Measurements from ENCODE around the gene MAP2K3.

Gene MAP2K3

DNA sequence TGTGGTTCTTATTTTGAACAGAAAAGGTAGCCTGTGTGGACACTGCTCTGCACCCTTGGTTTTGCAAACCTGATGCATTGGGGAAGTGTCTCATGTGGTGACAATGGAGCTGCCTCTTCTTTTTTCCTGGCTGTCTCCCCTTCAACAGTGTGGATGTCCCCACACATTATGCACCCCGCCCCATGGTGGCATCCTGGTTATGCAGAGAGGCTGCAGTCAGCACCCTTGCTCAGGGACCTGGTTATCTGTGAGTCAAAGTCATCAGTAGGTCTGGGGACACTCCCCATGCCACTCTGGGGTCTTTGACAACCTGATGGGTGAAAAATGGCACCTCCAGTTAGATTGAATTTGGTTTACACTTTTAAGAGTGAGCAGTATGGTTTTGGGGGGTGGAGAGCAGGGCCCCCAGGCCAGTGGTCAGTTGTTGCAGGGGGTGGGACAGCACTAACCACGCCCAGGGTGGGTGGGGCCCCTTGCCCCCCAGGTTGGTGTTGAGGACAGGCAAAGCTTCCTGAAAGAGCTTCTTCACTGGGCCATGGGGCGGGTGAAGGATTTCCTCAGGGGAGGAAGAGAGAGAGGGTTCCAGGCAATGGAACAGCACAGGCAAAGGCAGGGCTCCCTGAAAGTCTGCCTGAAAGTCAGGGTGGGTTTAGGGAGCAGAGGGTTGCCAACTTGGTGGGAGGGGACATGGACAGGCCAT, 67.0 kb downstream of the MAP2K3 start:
- no peak for DNase-seq (ENCODE audit: low read depth)

DNA sequence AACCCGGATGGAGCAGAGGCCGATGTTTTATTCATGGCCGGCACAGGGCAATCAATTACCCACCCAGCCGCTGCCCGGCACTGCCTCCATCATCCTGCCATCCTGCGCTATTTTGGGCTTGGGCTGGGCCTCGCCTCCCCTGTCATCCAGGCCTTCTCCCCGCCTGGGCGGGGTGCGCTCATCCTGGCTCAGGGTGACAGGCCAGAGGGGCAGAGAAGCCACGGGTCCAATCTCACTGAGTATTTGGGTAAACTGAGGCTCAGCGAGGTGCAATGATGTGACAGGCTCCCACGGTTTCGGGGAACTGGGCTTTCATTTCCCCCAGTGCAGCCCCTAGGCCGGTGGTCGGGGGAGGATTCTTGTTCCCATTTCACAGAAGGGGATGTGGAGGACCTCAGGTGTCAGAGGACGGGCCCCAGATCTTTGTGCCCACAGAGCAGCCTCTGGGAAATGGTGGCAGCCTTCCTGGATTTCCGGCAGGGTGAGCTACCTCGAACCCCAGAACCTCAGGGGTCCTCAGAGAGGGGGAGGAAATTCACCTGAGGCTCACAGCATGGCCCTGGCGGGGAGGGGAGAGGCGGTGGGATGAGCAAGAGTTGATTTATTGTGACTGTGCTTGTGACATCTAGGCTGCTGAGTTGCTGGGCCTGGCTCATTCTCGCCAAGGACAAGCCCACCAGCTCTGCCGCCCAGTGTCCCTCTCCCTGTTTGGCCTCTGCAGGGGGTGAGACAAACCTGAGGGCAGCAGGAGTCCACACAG, 67.9 kb downstream of the MAP2K3 start:
- DNase-seq (ENCODE audit: low read depth) = no peak

DNA sequence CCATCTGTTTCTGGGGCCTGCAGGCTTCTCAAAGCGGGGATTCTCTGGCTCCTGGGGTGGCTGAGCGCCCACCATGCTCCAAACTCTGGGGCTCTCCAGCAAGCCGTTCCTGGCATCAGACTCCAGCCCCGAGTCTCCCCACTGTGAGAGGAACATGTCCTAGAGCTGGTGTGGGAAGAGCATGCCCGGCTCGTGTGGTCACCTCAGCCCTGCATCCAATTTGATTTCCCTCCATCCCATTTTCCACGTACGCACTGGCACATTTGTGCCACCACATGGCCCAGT, 68.4 kb downstream of the MAP2K3 start:
- DNase-seq (ENCODE audit: low read depth) = no peak

DNA sequence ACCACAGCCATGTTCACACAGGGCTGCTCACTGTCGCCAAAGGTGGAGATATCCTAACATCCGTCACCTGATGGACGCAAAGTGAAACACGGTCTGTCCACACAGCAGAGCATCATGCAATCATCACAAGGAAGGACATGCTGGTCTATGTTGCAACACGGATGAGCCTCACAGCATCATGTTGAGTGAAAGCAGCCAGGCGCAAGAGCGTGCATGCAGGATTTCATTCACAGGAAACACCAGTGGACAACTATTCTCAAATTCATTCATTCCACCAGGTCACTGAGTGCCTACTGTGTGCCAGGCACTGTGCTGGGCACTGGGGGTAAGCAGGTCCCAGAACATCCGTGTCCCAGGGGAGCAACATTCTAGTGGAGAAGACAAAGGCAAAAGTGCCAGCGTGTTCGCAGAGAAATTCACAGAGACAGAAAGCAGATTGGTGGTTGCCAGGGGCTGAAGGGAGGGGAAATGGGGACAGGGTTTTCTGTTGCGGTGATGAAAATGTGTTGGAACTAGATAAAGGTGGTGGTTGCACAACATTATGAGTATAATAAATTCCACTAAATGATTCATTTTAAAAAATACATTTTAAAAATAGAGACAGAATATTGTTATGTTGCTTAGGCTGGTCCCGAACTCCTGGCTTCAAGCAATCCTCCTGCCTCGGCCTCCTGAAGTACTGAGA, 69.0 kb downstream of the MAP2K3 start:
- no peak for DNase-seq (ENCODE audit: low read depth)

DNA sequence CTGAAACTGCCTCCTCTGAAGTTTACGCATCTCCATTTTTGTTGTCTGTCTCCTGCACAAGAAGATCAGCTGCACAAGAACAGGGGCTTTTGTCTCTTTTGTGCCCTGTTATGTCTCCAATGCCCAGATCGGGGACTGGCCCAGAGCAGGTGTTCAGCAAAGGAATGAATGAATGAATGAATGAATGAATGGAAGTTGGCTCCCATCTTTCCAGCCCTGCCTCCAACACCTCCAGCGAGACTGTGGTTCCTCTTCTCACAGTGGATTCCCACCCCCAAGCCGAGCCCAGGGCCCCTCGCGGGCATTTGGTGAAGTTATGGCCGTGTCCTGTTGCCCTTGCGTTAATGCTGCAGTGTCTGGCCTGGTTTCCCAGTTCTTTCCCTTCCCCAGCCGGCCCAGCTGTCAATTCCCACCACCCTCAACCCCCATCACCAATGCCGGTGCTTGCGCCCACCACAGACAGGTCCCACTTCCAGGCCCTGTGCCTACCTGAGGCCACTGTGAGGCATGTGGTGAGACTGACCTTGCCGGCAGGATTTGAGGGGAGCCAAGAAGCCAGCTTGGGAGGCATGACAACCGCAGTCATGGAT, 70.4 kb downstream of the MAP2K3 start:
- no peak for DNase-seq (ENCODE audit: low read depth)

DNA sequence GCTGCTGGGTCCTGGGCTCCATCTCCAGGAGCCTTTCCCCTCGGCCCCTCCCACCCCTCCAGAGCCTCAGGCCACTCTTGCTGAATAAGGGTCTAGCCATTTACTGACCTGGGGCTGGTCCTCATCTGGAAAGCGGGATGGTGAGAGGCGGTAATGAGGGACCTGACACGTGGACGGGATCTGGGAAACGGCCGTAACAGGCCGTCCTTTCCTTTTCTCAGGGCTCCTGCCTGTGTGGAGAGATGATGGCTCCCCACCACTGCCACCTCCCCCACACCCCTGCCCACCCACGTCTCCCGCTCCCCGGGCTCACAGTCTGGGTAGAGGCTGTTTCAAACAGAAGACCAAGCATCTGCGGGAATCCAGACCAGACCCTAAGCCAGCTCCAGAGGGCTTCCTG, 71.1 kb downstream of the MAP2K3 start:
- no peak for DNase-seq (ENCODE audit: low read depth)

DNA sequence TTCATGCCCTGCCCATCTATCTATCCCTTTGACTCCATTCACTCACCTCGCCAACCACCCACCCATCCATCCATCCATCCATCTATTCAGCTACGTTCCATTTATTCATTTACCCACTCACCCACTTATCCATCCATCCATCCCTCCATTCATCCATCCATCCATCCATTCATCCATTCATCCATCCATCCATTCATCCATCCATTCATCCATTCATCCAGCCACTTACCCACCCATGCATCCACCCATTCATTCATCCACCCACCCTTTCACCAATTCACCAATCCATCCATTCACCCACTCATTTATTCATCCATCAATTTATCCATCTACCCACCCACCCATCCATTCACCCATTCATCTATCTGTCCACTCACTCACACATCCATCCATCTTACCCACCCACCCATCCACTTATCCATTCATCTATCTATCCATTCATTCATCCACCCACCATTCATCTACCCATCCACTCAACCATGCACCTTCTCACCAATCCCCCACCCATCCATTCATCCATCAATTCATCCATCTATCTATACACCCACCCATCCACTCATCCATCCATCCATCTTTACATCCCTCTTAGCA, 72.1 kb downstream of the MAP2K3 start:
- no peak for DNase-seq (ENCODE audit: low read depth)

DNA sequence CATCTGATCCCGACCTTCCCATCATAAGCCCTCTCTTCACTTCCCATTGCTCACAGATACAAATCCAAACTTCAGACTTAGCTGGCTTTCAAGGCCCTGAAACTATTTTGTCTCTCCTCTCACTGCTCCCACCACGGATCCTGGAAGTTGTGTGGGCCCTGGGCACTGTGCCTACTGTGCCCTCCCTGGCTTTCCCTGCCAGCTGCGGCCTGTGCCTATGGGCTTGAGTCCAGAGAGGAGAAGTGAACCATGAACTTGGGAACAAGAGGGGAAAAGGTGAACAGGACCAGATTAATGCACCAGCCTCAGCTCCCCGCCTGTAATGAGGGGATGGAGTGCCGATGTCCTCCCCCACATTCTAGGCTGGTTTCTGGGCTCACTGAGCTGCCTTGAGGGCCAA, 72.8 kb downstream of the MAP2K3 start:
- DNase-seq (ENCODE audit: low read depth) = no peak

DNA sequence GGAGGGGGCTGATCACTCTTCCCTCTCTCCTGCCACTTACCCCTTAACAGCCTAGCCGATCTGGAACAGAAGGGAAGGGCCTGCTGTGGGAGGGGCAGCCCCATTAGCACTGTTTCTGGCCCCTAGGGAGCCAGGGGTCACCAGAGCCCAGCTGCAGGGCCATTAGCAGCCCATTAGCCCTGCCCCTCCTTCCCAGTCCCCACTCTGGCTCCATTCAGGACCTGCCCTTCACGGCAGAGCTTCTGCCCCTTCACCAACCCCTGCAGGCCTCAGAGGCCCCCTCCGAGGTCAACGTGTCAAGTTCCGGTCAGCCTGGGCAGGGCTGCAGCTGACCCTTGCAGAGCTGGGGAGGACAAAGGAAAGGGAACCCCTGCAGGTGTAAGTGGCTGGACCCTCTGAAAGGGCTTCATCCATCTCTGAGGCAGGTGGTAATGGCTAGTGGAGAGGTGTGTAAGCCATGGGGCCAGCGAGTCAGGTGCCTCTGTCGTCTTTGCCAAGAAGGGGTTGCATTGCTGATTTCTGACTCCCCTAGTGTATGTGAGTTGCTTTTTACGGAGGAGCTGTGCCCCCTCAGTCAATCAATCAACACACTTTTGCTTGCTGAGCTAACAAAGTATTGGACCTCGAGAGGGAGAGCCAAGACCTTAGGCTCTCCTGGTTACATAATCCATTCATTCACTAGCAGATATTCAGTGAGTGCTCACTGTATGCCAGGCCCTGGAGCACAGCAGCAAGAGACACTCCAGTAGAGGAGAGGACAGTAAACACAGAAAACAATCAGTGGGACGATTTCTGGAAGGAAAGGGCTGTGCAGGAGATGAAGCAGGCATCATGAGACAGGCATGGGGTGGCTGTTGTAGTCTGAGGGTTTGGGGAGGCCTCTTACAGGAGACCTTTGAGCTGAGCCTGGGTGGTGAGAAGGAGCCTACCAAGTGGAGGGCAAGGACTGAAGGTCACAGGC, 73.5 kb downstream of the MAP2K3 start:
- no peak for DNase-seq (ENCODE audit: low read depth)

DNA sequence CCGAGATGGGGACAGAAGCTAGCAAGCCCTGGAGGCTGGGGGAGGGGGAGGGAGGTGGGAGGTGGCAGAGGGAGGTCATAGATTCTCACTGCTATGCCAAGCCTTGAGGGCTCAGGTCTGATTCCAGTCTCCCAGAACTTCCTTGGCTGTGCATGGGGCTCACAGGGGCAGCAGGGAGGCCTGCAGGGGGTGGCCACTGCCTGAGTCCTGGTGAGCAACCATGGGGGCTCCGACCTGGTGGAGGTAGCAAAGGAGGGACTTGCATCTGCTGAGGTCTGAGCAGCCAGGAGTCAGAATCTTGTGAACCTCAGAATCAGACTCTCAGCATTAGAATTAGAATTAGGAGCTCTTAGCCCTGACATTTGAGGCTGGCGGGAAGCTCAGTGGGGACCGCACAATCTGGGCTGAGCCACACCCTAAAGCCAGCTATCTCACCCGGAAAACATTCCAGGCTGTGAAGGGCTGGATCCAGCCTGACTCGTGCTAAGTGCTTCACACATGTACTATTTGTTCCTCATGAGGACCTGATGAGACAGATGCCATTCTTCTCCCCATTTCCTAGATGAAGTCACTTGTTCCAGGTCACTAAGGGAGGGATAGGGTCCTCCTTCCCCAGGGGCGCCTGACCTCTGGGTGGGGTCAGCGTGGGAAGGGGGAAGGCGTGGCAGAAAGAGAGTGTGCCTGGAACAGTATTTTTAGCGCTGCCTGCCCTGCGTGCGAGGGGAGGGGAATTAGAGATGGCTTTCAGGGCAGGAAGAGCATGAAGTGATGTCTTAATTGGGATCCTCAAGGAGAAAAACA, 74.4 kb downstream of the MAP2K3 start:
- DNase-seq (ENCODE audit: low read depth) = peak; percentile 20

DNA sequence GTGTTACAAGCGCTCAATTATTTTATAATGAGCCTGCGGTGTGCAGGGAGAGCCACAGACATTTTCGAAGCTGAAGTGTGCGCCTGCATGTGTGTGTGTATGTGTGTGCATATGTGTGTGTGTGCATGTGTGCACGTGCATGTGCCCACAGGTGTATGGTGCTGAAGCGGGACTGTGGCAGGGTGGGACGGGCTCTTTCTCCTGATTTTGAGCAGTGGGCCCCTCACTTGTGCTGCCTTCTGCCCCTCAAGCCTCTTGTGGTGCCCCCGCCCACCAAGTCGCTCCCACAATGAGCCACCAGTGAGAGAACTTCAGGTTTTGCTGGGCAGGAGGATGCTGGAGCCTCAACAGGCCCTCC, 75.0 kb downstream of the MAP2K3 start:
- no peak for DNase-seq (ENCODE audit: low read depth)

DNA sequence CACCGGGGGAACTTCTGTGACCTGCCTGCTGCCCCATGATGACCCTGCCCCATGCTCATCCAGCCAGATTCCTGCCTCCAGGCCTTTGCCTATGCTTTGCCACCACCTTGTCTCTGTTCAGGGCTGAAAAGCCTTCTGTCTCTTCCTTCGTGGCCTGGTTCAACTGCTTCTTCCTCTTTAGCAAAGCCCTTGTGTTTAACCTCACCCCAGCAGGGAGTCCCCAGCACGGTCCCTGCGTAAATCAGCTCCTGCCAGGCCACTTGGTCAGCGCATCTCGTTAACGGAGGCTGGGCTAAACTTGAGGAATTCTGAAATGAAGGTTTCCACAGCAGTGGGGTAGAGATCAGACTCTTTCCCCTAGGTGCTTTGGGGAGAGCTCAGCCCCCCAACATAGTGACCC, 75.5 kb downstream of the MAP2K3 start:
- DNase-seq (ENCODE audit: low read depth) = no peak

DNA sequence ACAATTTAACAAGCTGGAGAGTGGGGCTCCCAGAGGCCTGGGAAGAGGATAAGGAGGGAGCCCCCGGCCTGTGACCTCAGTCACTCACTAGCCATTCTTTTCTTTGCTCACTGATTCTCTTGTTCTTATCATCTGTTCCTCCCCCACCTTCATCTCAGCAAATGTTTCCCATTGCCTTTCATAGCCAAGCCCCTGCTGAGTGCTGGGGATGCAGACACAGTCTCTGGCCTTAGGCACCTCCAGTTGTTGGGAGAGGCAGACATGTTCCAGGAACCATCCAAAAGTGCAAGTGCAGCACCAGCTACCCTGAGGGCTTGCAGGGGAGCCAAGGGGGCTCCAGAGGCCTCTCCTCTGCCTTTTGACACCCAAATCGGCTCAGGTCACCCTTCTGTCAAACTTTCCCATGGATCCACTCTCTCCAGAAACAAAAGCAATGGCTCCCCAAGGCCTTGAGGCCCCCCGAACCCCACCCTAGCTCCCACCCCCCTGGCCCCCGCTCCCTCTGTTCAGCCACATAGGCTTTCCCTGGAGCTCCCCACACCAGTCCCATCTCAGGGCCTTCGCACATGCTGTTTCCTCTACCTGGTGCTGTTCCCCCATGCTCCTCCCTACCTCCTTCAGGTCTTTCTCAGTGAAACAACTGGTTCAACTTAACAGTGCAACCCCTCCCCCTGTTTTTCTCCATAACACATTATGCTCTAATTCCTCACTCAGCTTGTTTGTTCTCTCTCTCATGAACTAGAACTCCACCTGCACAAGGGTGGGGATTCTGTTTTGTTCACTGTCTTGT, 76.7 kb downstream of the MAP2K3 start:
- DNase-seq (ENCODE audit: low read depth) = no peak

DNA sequence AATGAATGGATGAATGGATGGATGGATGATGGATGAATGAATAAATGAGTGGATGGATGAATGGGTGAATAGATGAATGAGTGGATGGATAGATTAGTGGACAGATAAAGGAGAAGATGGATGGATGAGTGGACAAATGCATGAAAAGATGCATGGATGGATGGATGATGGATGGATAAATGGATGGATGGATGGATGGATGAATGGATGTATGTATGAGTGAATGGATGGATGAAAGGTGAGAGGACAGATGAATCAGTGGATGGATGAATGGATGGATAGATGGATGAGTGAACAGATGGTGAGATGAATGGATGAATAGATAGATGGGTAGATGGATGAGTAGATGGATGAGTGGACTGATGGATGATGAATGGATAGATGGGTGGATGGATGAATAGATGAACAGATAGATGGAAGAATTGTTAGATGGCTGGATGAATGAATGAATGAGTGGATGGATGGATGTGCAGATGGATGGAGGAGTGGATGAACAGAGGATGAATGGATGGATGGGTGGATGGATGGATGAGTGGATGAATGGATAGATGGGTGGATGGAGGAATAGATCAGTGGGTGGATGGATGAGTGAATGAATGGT, 77.9 kb downstream of the MAP2K3 start:
- DNase-seq (ENCODE audit: low read depth) = no peak

DNA sequence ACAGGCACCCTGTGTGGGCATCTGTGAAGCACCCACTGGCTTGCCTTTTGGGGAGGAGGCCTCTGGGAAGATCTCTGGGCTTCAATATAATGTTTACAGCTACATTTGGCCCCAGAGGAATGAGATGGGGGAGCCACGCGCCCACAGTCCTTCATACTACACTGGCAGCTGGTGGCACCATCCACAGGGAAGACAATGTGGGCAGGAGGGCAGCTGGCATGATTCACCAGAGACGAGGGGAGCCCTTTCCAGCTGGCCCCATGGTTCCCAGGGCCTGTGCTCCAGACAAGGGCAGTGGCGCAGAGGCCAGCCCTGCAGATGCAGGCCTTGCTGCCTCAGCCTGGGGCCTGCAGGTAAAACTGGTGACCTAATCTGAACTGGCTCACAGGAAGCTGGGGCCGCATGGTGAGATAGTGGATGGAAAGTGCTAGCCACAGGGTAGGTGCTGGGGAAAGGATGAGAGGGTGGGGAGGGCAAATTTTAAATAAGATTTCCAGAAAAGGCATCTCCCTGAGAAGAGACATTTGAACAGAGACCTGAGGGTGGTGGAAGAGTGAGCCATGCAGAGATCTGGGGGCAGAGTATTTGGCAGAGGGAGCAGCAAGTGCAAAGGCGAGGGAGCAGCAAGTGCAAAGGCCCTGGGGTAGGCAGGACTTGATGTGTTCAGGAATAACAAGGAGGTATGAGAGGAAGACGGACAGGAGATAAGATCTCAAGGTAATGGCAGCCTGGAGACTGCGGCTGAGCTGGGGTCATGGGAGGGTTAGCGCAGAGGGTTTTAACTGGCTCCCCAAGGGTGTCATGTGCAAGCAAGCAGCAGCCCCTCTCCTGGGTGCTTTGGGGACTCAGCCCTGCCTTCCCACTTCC, 79.5 kb downstream of the MAP2K3 start:
- no peak for DNase-seq (ENCODE audit: low read depth)

Measured in ELR (cell line).